T follicular helper cell (primary cell): ENCODE results near the gene EGFL7.

Experiments
- DNase-seq: peaks from one replicate; pipeline ENCODE4 v3.0.0-alpha.2; 2020; ENCODE audit warnings: low read depth

EGFL7 gene

GRCh38 chr9:136660971-136661550 is 1.7 kb upstream of the EGFL7 start:
- no peak for DNase-seq

GRCh38 chr9:136661641-136662325 is 933 bp upstream of the EGFL7 start:
- DNase-seq = no peak

GRCh38 chr9:136662326-136662655 is 425 bp upstream of the EGFL7 start:
- no peak for DNase-seq

GRCh38 chr9:136664000-136664915 is 1.5 kb downstream of the EGFL7 start:
- no peak for DNase-seq

GRCh38 chr9:136665111-136665703 is 2.5 kb downstream of the EGFL7 start:
- no peak for DNase-seq

- no peak for DNase-seq
Measured at GRCh38 chr9:136665704-136666371, 3.1 kb downstream of the EGFL7 start.

- DNase-seq = no peak
Measured at GRCh38 chr9:136666372-136667213, 3.9 kb downstream of the EGFL7 start.

GRCh38 chr9:136667214-136667939 is 4.7 kb downstream of the EGFL7 start:
- no peak for DNase-seq

- no peak for DNase-seq
Measured at GRCh38 chr9:136667940-136668760, 5.4 kb downstream of the EGFL7 start.

- DNase-seq = no peak
Measured at GRCh38 chr9:136668983-136669790, 6.5 kb downstream of the EGFL7 start.

GRCh38 chr9:136669791-136670464 is 7.2 kb downstream of the EGFL7 start:
- DNase-seq = no peak

GRCh38 chr9:136670576-136671253 is 8.0 kb downstream of the EGFL7 start:
- DNase-seq = no peak

- DNase-seq = no peak
Measured at GRCh38 chr9:136671254-136671614, 8.5 kb downstream of the EGFL7 start.

GRCh38 chr9:136671646-136672430 is 9.1 kb downstream of the EGFL7 start:
- DNase-seq = no peak

GRCh38 chr9:136672431-136673087 is 9.8 kb downstream of the EGFL7 start:
- DNase-seq = no peak
